HepG2 (cell line): Measurements from ENCODE around the gene BCO1. TPM values are rescaled to one million over a fixed set of nuclear protein-coding genes. Genes with fewer than 3 reads are reported as not detected.

ENCODE experiments used
- CHD2 ChIP-seq: IDR thresholded peaks from 2 replicates; pipeline ENCODE4 v1.6.1; 2011; ENCODE audit warnings: low read depth, low read length, improper control_type of control experiment
- DNMT3B ChIP-seq: conservative IDR thresholded peaks from 2 replicates; pipeline ENCODE4 v1.6.1; 2016; ENCODE audit warnings: missing biosample characterization, control low read depth
- ELF4 ChIP-seq: sonication (generic); formaldehyde crosslinking; IDR thresholded peaks from 2 replicates; pipeline ENCODE4 v1.5.0; 2020; ENCODE audit warnings: missing genetic modification reagents, mild to moderate bottlenecking, moderate library complexity, borderline replicate concordance
- JUN ChIP-seq: sonication (generic); formaldehyde crosslinking; IDR thresholded peaks from 2 replicates; pipeline ENCODE4 v1.4.0; 2020; ENCODE audit warnings: mild to moderate bottlenecking, missing genetic modification reagents
- MTERF4 ChIP-seq: sonication (generic); formaldehyde crosslinking; IDR thresholded peaks from 2 replicates; pipeline ENCODE4 v1.8.0; 2023; ENCODE audit warnings: mild to moderate bottlenecking, missing genetic modification reagents
- NFRKB ChIP-seq: fragments of 450-650 bp; IDR thresholded peaks from 2 replicates; pipeline ENCODE4 v1.6.1; 2017
- NR2F2 ChIP-seq: IDR thresholded peaks from 2 replicates; pipeline ENCODE4 v1.6.1; 2012; ENCODE audit warnings: low read depth, inconsistent platforms, borderline replicate concordance
- PHF21A ChIP-seq: sonication (generic); formaldehyde crosslinking; IDR thresholded peaks from 2 replicates; pipeline ENCODE4 v1.5.0; 2020; ENCODE audit warnings: mild to moderate bottlenecking, missing genetic modification reagents
- TFAP4 ChIP-seq: sonication (generic); IDR thresholded peaks from 2 replicates; pipeline ENCODE4 v1.6.1; 2016; ENCODE audit warnings: low read depth, borderline replicate concordance
- ZIK1 ChIP-seq: sonication (generic); formaldehyde crosslinking; IDR thresholded peaks from 2 replicates; pipeline ENCODE4 v1.5.0; 2020; ENCODE audit warnings: mild to moderate bottlenecking, low read depth, missing genetic modification reagents, borderline replicate concordance
- ZNF124 ChIP-seq: sonication (generic); formaldehyde crosslinking; IDR thresholded peaks from 2 replicates; pipeline ENCODE4 v1.4.0; 2020; ENCODE audit warnings: missing genetic modification reagents
- ZNF232 ChIP-seq: sonication (generic); formaldehyde crosslinking; IDR thresholded peaks from 2 replicates; pipeline ENCODE4 v1.4.0; 2020; ENCODE audit warnings: missing genetic modification reagents, borderline replicate concordance
- ZNF263 ChIP-seq: sonication (generic); formaldehyde crosslinking; IDR thresholded peaks from 2 replicates; pipeline ENCODE4 v1.4.0; 2020; ENCODE audit warnings: missing genetic modification reagents
- ZNF264 ChIP-seq: sonication (generic); formaldehyde crosslinking; IDR thresholded peaks from 2 replicates; pipeline ENCODE4 v1.4.0; 2020; ENCODE audit warnings: missing genetic modification reagents
- ZNF292 ChIP-seq: sonication (generic); formaldehyde crosslinking; IDR thresholded peaks from 2 replicates; pipeline ENCODE4 v1.8.1; 2022; ENCODE audit warnings: mild to moderate bottlenecking, low read depth, missing genetic modification reagents, borderline replicate concordance
- ZNF30 ChIP-seq: sonication (generic); formaldehyde crosslinking; IDR thresholded peaks from 2 replicates; pipeline ENCODE4 v1.5.0; 2020; ENCODE audit warnings: mild to moderate bottlenecking, missing genetic modification reagents
- ZNF547 ChIP-seq: sonication (generic); formaldehyde crosslinking; IDR thresholded peaks from 2 replicates; pipeline ENCODE4 v1.5.1; 2020; ENCODE audit warnings: mild to moderate bottlenecking, missing genetic modification reagents
- ZNF639 ChIP-seq: conservative IDR thresholded peaks from 2 replicates; pipeline ENCODE4 v1.6.1; 2018; ENCODE audit warnings: missing genetic modification reagents
- ZNF646 ChIP-seq: sonication (generic); formaldehyde crosslinking; IDR thresholded peaks from 2 replicates; pipeline ENCODE4 v1.9.0; 2021; ENCODE audit warnings: mild to moderate bottlenecking, missing genetic modification reagents
- ZNF777 ChIP-seq: sonication (generic); formaldehyde crosslinking; IDR thresholded peaks from 2 replicates; pipeline ENCODE4 v1.4.0; 2020; ENCODE audit warnings: missing genetic modification reagents
- ZNF891 ChIP-seq: sonication (generic); formaldehyde crosslinking; IDR thresholded peaks from 2 replicates; pipeline ENCODE4 v1.5.0; 2020; ENCODE audit warnings: mild to moderate bottlenecking, missing genetic modification reagents
- polyA plus RNA-seq, 8 experiments: library from polyadenylated mRNA; depleted of rRNA in 3 of 8; stranded (reverse) in 7 of 8; unstranded in 1 of 8; fragments of >200 nt; fragmentation: Illumina TruSeq in 4 of 8; extraction: Trizol in 4 of 8; gene quantifications; 2 replicates each; pipeline versions ENCODE4 v1.2.1 to v1.2.3, GENCODE V29; 2011 to 2016; ENCODE audit warnings: low read depth in 4 of 8, missing spikeins in 1 of 8, mixed read lengths in 1 of 8; ENCODE audit not compliant: insufficient read depth in 1 of 8
- total RNA-seq, 5 experiments: library from RNA; depleted of rRNA; stranded (reverse); fragments of >200 nt; fragmentation: Illumina TruSeq; extraction: Trizol; gene quantifications; 2 replicates each; pipeline ENCODE4 v1.2.3, GENCODE V29; 2016; ENCODE audit warnings: low read depth in 1 of 5

BCO1 gene
- total and polyA plus RNA-seq, 2 of the 13 experiments (the other 11 are each of a cell fraction or from before 2014, with no cell fraction given): 0.11 TPM; not detected in 1

GRCh38 chr16:81238296-81239011 lies at the start of gene BCO1 (continued):
- no peak for TF ChIP-seq ZNF264 (CRISPR knock-in tag)
- TF ChIP-seq ZNF292 (CRISPR knock-in tag): 0 out of 2 replicates have a peak, but pooled peaks have one; percentile 4
- TF ChIP-seq ZNF30 (CRISPR knock-in tag): no peak
- TF ChIP-seq TFAP4: peak; percentile 74
- TF ChIP-seq NR2F2: no peak
- TF ChIP-seq ZIK1: no peak
- TF ChIP-seq ZNF124 (CRISPR knock-in tag): no peak
- no peak for TF ChIP-seq ZNF232 (CRISPR knock-in tag)
- no peak for TF ChIP-seq CHD2
- no peak for TF ChIP-seq NFRKB
- TF ChIP-seq ELF4 (CRISPR knock-in tag): 0 out of 2 replicates have a peak, but pooled peaks have one; percentile 7
- no peak for TF ChIP-seq DNMT3B (CRISPR knock-in tag)
- no peak for TF ChIP-seq JUN (CRISPR knock-in tag)
- TF ChIP-seq ZNF547: no peak
- peak; percentile 45; the same call in 1 of the 2 replicates for TF ChIP-seq ZNF777 (CRISPR knock-in tag)
- peak; percentile 79 for TF ChIP-seq ZNF263 (CRISPR knock-in tag)
- TF ChIP-seq ZNF639 (CRISPR knock-in tag): no peak
- TF ChIP-seq ZNF646 (CRISPR knock-in tag): no peak
- no peak for TF ChIP-seq PHF21A (CRISPR knock-in tag)
- TF ChIP-seq ZNF891 (CRISPR knock-in tag): no peak
- no peak for TF ChIP-seq MTERF4 (CRISPR knock-in tag)
